Measurements from ENCODE around the gene LCORL. TPM values are rescaled to one million over a fixed set of nuclear protein-coding genes. Genes with fewer than 3 reads are reported as not detected.

Gene LCORL
- total RNA-seq, 1 experiment from 2014 or later, result 15.5 TPM

GRCh38 chr4:18025288-18025687 lies 3.7 kb upstream of the LCORL start:
- H2AK5ac ChIP-seq (ENCODE audit: insufficient read length, low read length), result no peak overlapping the region

More at GRCh38 chr4:18025288-18025687, 3.7 kb upstream of the LCORL start:
- no peak overlapping the region for H2AFZ ChIP-seq (ENCODE audit: low read length)
- no peak overlapping the region for H3K4ac ChIP-seq (ENCODE audit: low read depth, low read length)
- H3K9me3 ChIP-seq (ENCODE audit: control insufficient read depth, low read depth, low read length), result no peaks in the 10 kb centered on the region
- H3K18ac ChIP-seq (ENCODE audit: insufficient read length, low read depth, low read length), result no peak overlapping the region
- H3K27me3 ChIP-seq (ENCODE audit: insufficient read depth, low read length), result no peaks in the 10 kb centered on the region; the same call in 1 of the 2 replicates
- no peaks in the 10 kb centered on the region for H3K79me1 ChIP-seq (ENCODE audit: insufficient read depth, low read depth, low read length, poor library complexity, severe bottlenecking)
- no peaks in the 10 kb centered on the region; the same call in 1 of the 2 replicates for H3K79me2 ChIP-seq (ENCODE audit: insufficient read depth, low read length)
- H3K9ac ChIP-seq (ENCODE audit: extremely low read depth, insufficient read length, low read length), result no peak overlapping the region
- no peak overlapping the region for H3K23ac ChIP-seq (ENCODE audit: insufficient read length, low read depth, low read length)
- TF ChIP-seq CTCF (conservative IDR thresholded peaks at IDR 0.05), result no peak
- Mint-ChIP-seq H3K27ac (no peak overlapping the region), H3K4me3 (no peak overlapping the region), H3K9me3 (no peaks in the 10 kb centered on the region; a peak in 2 of 5 replicates), H3K27me3 (ENCODE audit: low read depth) (peaks cover 31% of the 10 kb centered on the region), H3K4me1 (peaks cover 8 to 11% of the 10 kb centered on the region in 2 experiments; a peak in 3 of 4 replicates), H3K36me3 (ENCODE audit: insufficient read depth in 1 of 3, low read depth in 3 of 3) (no peaks in the 10 kb centered on the region)
- no peak overlapping the region for H3K14ac ChIP-seq (ENCODE audit: insufficient read depth, low read length)
- no peak overlapping the region for H4K8ac ChIP-seq (replicated peaks; ENCODE audit: insufficient read length, low read depth, low read length)
- no peak overlapping the region for H4K91ac ChIP-seq (ENCODE audit: insufficient read length, low read depth, low read length)
- H3K4me1 ChIP-seq (ENCODE audit: insufficient read depth, low read length), result no peaks in the 10 kb centered on the region
- H2BK120ac ChIP-seq (ENCODE audit: low read depth, low read length, poor library complexity, severe bottlenecking), result no peak overlapping the region
- no peak for DNase-seq
- no peak overlapping the region for H2BK15ac ChIP-seq (ENCODE audit: low read depth, low read length)
- H3K4me2 ChIP-seq (ENCODE audit: insufficient read depth, insufficient read length, low read length), result no peak overlapping the region
- no peak overlapping the region for H2BK12ac ChIP-seq (ENCODE audit: insufficient read length, low read depth, low read length)
- no peak overlapping the region for H3K27ac ChIP-seq (ENCODE audit: insufficient read length, low read depth, low read length)
- H3K23me2 ChIP-seq (ENCODE audit: insufficient read length, low read depth, low read length, poor library complexity, severe bottlenecking), result peaks cover 8% of the 10 kb centered on the region
- no CpG with 5 or more reads among the region's 2 CpGs for WGBS (ENCODE audit: extremely low coverage, insufficient read length, low lambda C conversion rate)
- no peak overlapping the region for H4K5ac ChIP-seq (ENCODE audit: insufficient read length, low read depth, low read length)
- H2BK20ac ChIP-seq (ENCODE audit: low read depth, low read length, poor library complexity, severe bottlenecking), result no peak overlapping the region
- H2BK5ac ChIP-seq (ENCODE audit: insufficient read length, low read length), result no peak overlapping the region
- no peak overlapping the region for H3K56ac ChIP-seq (ENCODE audit: insufficient read length, low read depth, low read length)
- H4K20me1 ChIP-seq (ENCODE audit: control insufficient read depth, insufficient read depth, insufficient read length), result no peaks in the 10 kb centered on the region
- no peak overlapping the region for H3T11ph ChIP-seq (ENCODE audit: low read length)

Measured in H9 (cell line).